ENCODE results near the gene UBR4. TPM values are rescaled to one million over a fixed set of nuclear protein-coding genes. Genes with fewer than 3 reads are reported as not detected.

The UBR4 gene
- total RNA-seq, 1 experiment from 2014 or later = 126 TPM

DNA sequence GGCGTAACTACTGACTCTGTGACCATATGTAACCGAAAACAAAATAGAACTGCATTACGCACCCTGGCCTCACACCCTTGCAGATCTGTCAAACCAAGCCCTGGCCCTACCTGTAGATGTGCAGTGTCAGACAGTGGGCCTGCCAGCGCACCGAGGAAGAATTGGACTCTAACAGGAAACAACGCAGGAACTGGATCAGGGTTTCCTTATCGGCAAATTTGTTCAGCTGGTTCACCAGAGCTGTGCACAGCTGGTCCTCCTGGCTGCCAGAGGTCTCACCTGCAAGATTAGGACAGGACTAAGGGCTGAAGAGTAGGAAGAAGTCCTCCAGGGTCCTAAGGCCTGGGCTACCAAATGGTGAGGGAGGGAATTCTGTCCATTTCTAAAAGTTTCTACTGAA, 90.0 kb downstream of the UBR4 start:
- intact Hi-C loops (cut with micrococcal nuclease; ENCODE audit: unreplicated experiment) = no loop called here
- in situ Hi-C loops (cut with HindIII; ENCODE audit: low pct_unique_long_range_greater_than_20kb, low sequenced_read_pairs) = no loop called here
- Histone ChIP-seq H3K27ac (ENCODE audit: low read length) (no peak overlapping the region), H3K4me3 (ENCODE audit: low read depth in 2 of 2, low read length in 2 of 2) (no peak overlapping the region), H3K9me3 (ENCODE audit: control insufficient read depth, insufficient read depth, low read depth, low read length) (no peaks in the 10 kb centered on the region), H3K27me3 (ENCODE audit: control insufficient read depth, insufficient read depth, low read length) (no peaks in the 10 kb centered on the region), H3K4me1 (ENCODE audit: control insufficient read depth, insufficient read depth, low read length) (no peaks in the 10 kb centered on the region), H3K36me3 (ENCODE audit: control insufficient read depth, insufficient read depth, low read length) (peaks cover 67% of the 10 kb centered on the region)
- DNase-seq (ENCODE audit: low read depth, low spot score) (no peak), ATAC-seq (no peak)
- TF ChIP-seq, protein P1, sequence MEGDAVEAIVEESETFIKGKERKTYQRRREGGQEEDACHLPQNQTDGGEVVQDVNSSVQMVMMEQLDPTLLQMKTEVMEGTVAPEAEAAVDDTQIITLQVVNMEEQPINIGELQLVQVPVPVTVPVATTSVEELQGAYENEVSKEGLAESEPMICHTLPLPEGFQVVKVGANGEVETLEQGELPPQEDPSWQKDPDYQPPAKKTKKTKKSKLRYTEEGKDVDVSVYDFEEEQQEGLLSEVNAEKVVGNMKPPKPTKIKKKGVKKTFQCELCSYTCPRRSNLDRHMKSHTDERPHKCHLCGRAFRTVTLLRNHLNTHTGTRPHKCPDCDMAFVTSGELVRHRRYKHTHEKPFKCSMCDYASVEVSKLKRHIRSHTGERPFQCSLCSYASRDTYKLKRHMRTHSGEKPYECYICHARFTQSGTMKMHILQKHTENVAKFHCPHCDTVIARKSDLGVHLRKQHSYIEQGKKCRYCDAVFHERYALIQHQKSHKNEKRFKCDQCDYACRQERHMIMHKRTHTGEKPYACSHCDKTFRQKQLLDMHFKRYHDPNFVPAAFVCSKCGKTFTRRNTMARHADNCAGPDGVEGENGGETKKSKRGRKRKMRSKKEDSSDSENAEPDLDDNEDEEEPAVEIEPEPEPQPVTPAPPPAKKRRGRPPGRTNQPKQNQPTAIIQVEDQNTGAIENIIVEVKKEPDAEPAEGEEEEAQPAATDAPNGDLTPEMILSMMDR (IDR thresholded peaks at IDR 0.05) = no peak
- TF ChIP-seq TCF7L2 (IDR thresholded peaks at IDR 0.05; ENCODE audit: low read depth, low read length) = no peak
- no peak for TF ChIP-seq SIN3A (IDR thresholded peaks at IDR 0.05; ENCODE audit: borderline replicate concordance, insufficient read depth, low read depth, low read length)
- TF ChIP-seq POLR2AphosphoS5 (IDR thresholded peaks at IDR 0.05; ENCODE audit: low read depth, low read length) = no peak
- TF ChIP-seq, protein P2, sequence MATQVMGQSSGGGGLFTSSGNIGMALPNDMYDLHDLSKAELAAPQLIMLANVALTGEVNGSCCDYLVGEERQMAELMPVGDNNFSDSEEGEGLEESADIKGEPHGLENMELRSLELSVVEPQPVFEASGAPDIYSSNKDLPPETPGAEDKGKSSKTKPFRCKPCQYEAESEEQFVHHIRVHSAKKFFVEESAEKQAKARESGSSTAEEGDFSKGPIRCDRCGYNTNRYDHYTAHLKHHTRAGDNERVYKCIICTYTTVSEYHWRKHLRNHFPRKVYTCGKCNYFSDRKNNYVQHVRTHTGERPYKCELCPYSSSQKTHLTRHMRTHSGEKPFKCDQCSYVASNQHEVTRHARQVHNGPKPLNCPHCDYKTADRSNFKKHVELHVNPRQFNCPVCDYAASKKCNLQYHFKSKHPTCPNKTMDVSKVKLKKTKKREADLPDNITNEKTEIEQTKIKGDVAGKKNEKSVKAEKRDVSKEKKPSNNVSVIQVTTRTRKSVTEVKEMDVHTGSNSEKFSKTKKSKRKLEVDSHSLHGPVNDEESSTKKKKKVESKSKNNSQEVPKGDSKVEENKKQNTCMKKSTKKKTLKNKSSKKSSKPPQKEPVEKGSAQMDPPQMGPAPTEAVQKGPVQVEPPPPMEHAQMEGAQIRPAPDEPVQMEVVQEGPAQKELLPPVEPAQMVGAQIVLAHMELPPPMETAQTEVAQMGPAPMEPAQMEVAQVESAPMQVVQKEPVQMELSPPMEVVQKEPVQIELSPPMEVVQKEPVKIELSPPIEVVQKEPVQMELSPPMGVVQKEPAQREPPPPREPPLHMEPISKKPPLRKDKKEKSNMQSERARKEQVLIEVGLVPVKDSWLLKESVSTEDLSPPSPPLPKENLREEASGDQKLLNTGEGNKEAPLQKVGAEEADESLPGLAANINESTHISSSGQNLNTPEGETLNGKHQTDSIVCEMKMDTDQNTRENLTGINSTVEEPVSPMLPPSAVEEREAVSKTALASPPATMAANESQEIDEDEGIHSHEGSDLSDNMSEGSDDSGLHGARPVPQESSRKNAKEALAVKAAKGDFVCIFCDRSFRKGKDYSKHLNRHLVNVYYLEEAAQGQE (IDR thresholded peaks at IDR 0.05; ENCODE audit: insufficient read depth in 1 of 2, low read depth in 2 of 2, low read length in 1 of 2) = no peak
- ChIA-PET POLR2A (no interaction called here), CTCF (no interaction called here)
- no TSS peak for BruUV-seq (replicated peaks)

- Histone ChIP-seq H3K27ac (ENCODE audit: low read length) (no peak overlapping the region), H3K4me3 (ENCODE audit: low read depth in 2 of 2, low read length in 2 of 2) (no peak overlapping the region), H3K36me3 (ENCODE audit: control insufficient read depth, insufficient read depth, low read length) (peaks cover 70% of the 10 kb centered on the region), H3K27me3 (ENCODE audit: control insufficient read depth, insufficient read depth, low read length) (no peaks in the 10 kb centered on the region), H3K9me3 (ENCODE audit: control insufficient read depth, insufficient read depth, low read depth, low read length) (no peaks in the 10 kb centered on the region), H3K4me1 (ENCODE audit: control insufficient read depth, insufficient read depth, low read length) (no peaks in the 10 kb centered on the region)
- ChIA-PET POLR2A (no interaction called here), CTCF (no interaction called here)
- no peak for ATAC-seq
- no peak for DNase-seq (ENCODE audit: low read depth, low spot score)
- in situ Hi-C loops (cut with HindIII; ENCODE audit: low pct_unique_long_range_greater_than_20kb, low sequenced_read_pairs) (no loop called here), intact Hi-C loops (cut with micrococcal nuclease; ENCODE audit: unreplicated experiment) (no loop called here)
- TF ChIP-seq SIN3A (IDR thresholded peaks at IDR 0.05; ENCODE audit: borderline replicate concordance, insufficient read depth, low read depth, low read length) = no peak
- TF ChIP-seq, protein P1 (IDR thresholded peaks at IDR 0.05) = no peak
- no TSS peak for BruUV-seq (replicated peaks)
Measured at GRCh38 chr1:19115082-19115808, 94.8 kb downstream of the UBR4 start.

Data from Panc1 (cell line).